HCT116 (cell line): Measurements from ENCODE around the gene VASH1. TPM values are rescaled to one million over a fixed set of nuclear protein-coding genes. Genes with fewer than 3 reads are reported as not detected.

Experiments used
- ATAC-seq: fragments of 200-7000 bp; cut with Tn5 transposase; 2 replicates; pipeline ENCODE4 v1.9.1; 2020; ENCODE audit warnings: mild to moderate bottlenecking, moderate library complexity
- BruUV-seq: library from RNA; stranded (reverse); fragments of 400-500 nt; replicated peaks from 2 replicates; lab custom pipeline; 2021; lab: Mats Ljungman, UMichigan
- CTCF ChIA-PET: fragments of 300-600 bp; sonication (Branson Sonifier 250); formaldehyde crosslinking; loops from one replicate; lab custom pipeline; 2021; ENCODE audit warnings: antibody characterized with exemption; lab: Charles Lee
- POLR2A ChIA-PET: fragments of 300-600, 350-600 bp; sonication (Branson Sonifier 250); formaldehyde crosslinking; loops from one replicate; lab custom pipeline; 2021; ENCODE audit warnings: antibody characterized with exemption; lab: Charles Lee
- RAD21 ChIA-PET, 2 experiments: fragments of 300-600 bp; sonication (Branson Sonifier 250); formaldehyde crosslinking; loops; one replicate each; lab custom pipeline; 2023; ENCODE audit warnings: low total read pairs in 2 of 2; ENCODE audit not compliant: uncharacterized antibody in 2 of 2, unreplicated experiment in 2 of 2, low non-redundant PET in 1 of 2; lab: Charles Lee
- DNase-seq: peaks from one replicate; pipeline ENCODE4 v3.0.0-alpha.2; 2010; ENCODE audit warnings: low read depth, low spot score
- H2AFZ ChIP-seq: fragments of 200-600 bp; shearing (Covaris generic), sonication (generic); 2 replicates; pipeline ENCODE4 v1.6.1; 2017; ENCODE audit warnings: low read depth, mixed run types, mixed read lengths, antibody characterized with exemption, low read length; ENCODE audit not compliant: poor library complexity, severe bottlenecking
- H3K27ac ChIP-seq: 2 replicates; pipeline ENCODE4 v1.5.1; 2012; ENCODE audit warnings: low read depth, low read length
- H3K27me3 ChIP-seq: fragments of 200-600 bp; sonication (generic); 2 replicates; pipeline ENCODE4 v1.6.1; 2016; ENCODE audit warnings: mixed run types, low read length, mixed read lengths; ENCODE audit not compliant: insufficient read depth
- H3K36me3 ChIP-seq, 2 experiments: fragments of 200-500 bp in 1 of 2; fragments of 200-600 bp in 1 of 2; sonication (Bioruptor generic) in 1 of 2; sonication (generic) in 1 of 2; 2 replicates each; pipeline versions ENCODE4 v1.5.1 to v1.6.1; 2014 to 2016; ENCODE audit warnings: low read length in 2 of 2, inconsistent platforms in 1 of 2, mixed read lengths in 1 of 2, mixed run types in 1 of 2; ENCODE audit not compliant: insufficient read depth in 2 of 2, control insufficient read depth in 1 of 2
- H3K4me1 ChIP-seq, 2 experiments: fragments of 200-600 bp in 1 of 2; sonication (generic) in 1 of 2; 2 replicates each; pipeline versions ENCODE4 v1.5.1 to v1.6.1; 2012 to 2017; ENCODE audit warnings: low read length in 2 of 2, inconsistent platforms in 1 of 2, mild to moderate bottlenecking in 1 of 2, mixed read lengths in 1 of 2, mixed run types in 1 of 2, moderate library complexity in 1 of 2; ENCODE audit not compliant: insufficient read depth in 2 of 2, control insufficient read depth in 1 of 2
- H3K4me2 ChIP-seq: fragments of 200-600 bp; sonication (generic); 2 replicates; pipeline ENCODE4 v1.6.1; 2017; ENCODE audit warnings: mixed run types, low read length, mixed read lengths
- H3K4me3 ChIP-seq, 2 experiments: fragments of 200-600 bp in 1 of 2; sonication (generic) in 1 of 2; replicated peaks in 1 of 2; 2 replicates each; pipeline ENCODE4 v1.5.1; 2011 to 2016; ENCODE audit warnings: low read length in 2 of 2, control low read depth in 1 of 2, low read depth in 1 of 2, mild to moderate bottlenecking in 1 of 2, mixed read lengths in 1 of 2, mixed run types in 1 of 2
- H3K79me2 ChIP-seq: fragments of 200-600 bp; sonication (generic); 2 replicates; pipeline ENCODE4 v1.6.1; 2017; ENCODE audit warnings: mild to moderate bottlenecking, mixed run types, low read length, moderate library complexity, mixed read lengths; ENCODE audit not compliant: insufficient read depth
- H3K9ac ChIP-seq: fragments of 200-600 bp; sonication (generic); 2 replicates; pipeline ENCODE4 v1.6.1; 2016; ENCODE audit warnings: low read length, mixed read lengths
- H3K9me2 ChIP-seq: fragments of 200-600 bp; sonication (generic), shearing (Covaris generic); 2 replicates; pipeline ENCODE4 v1.6.1; 2017; ENCODE audit warnings: mixed run types, mild to moderate bottlenecking, moderate library complexity; ENCODE audit not compliant: insufficient read depth
- H3K9me3 ChIP-seq, 2 experiments: fragments of 200-500 bp in 1 of 2; fragments of 200-600 bp in 1 of 2; sonication (Bioruptor generic) in 1 of 2; sonication (generic) in 1 of 2; 2 replicates each; pipeline ENCODE4 v1.6.1; 2014 to 2017; ENCODE audit warnings: low read length in 2 of 2, mixed read lengths in 2 of 2, inconsistent platforms in 1 of 2, low read depth in 1 of 2, mild to moderate bottlenecking in 1 of 2, mixed run types in 1 of 2, moderate library complexity in 1 of 2; ENCODE audit not compliant: control insufficient read depth in 1 of 2, insufficient read depth in 1 of 2
- H4K20me1 ChIP-seq: fragments of 200-600 bp; sonication (generic), shearing (Covaris generic); 2 replicates; pipeline ENCODE4 v1.6.1; 2017; ENCODE audit warnings: mixed run types, mild to moderate bottlenecking, moderate library complexity; ENCODE audit not compliant: insufficient read depth
- CBX3 ChIP-seq: IDR thresholded peaks from 2 replicates; pipeline ENCODE4 v1.6.1; 2012; ENCODE audit warnings: low read depth
- CEBPB ChIP-seq: IDR thresholded peaks from 2 replicates; pipeline ENCODE4 v1.6.1; 2012; ENCODE audit warnings: low read depth
- CTCF ChIP-seq, 3 experiments: fragments of 200-600 bp in 1 of 3; sonication (generic) in 1 of 3; IDR thresholded peaks in 2 of 3; conservative IDR thresholded peaks in 1 of 3; 2 replicates each; pipeline ENCODE4 v1.5.1; 2012 to 2017; ENCODE audit warnings: low read depth in 2 of 3, low read length in 2 of 3, antibody characterized with exemption in 1 of 3, borderline replicate concordance in 1 of 3, control low read depth in 1 of 3, mild to moderate bottlenecking in 1 of 3, mixed read lengths in 1 of 3, mixed run types in 1 of 3, moderate library complexity in 1 of 3; ENCODE audit not compliant: insufficient read depth in 1 of 3
- EGR1 ChIP-seq: IDR thresholded peaks from 2 replicates; pipeline ENCODE4 v1.6.1; 2012; ENCODE audit warnings: low read depth
- ELF1 ChIP-seq: IDR thresholded peaks from 2 replicates; pipeline ENCODE4 v1.6.1; 2012; ENCODE audit warnings: low read depth, borderline replicate concordance
- EZH2phosphoT487 ChIP-seq: fragments of 200-600 bp; IDR thresholded peaks from 2 replicates; pipeline ENCODE4 v1.6.1; 2018; ENCODE audit warnings: antibody characterized with exemption, borderline replicate concordance
- FOSL1 ChIP-seq: IDR thresholded peaks from 2 replicates; pipeline ENCODE4 v1.6.1; 2012; ENCODE audit warnings: low read depth
- JUND ChIP-seq: IDR thresholded peaks from 2 replicates; pipeline ENCODE4 v1.6.1; 2012
- POLR2A ChIP-seq: IDR thresholded peaks from 2 replicates; pipeline ENCODE4 v1.7.0; 2011; ENCODE audit warnings: borderline replicate concordance; ENCODE audit not compliant: insufficient read depth, insufficient read length; ENCODE audit errors: extremely low read depth
- POLR2AphosphoS5 ChIP-seq: IDR thresholded peaks from 2 replicates; pipeline ENCODE4 v1.6.1; 2011; ENCODE audit warnings: mild to moderate bottlenecking, low read depth, low read length, moderate library complexity
- REST ChIP-seq: IDR thresholded peaks from 2 replicates; pipeline ENCODE4 v1.6.1; 2012; ENCODE audit warnings: low read depth
- SIN3A ChIP-seq: IDR thresholded peaks from 2 replicates; pipeline ENCODE4 v1.6.1; 2012; ENCODE audit warnings: low read depth
- SP1 ChIP-seq: IDR thresholded peaks from 2 replicates; pipeline ENCODE4 v1.6.1; 2012; ENCODE audit warnings: low read depth
- SRF ChIP-seq: IDR thresholded peaks from 2 replicates; pipeline ENCODE4 v1.6.1; 2012; ENCODE audit warnings: low read depth
- YY1 ChIP-seq: IDR thresholded peaks from 2 replicates; pipeline ENCODE4 v1.6.1; 2011; ENCODE audit warnings: low read length, low read depth, moderate library complexity, mild to moderate bottlenecking; ENCODE audit not compliant: insufficient replicate concordance; ENCODE audit errors: extremely low read depth
- ZFX ChIP-seq: fragments of 450-650 bp; IDR thresholded peaks from 2 replicates; pipeline ENCODE4 v1.6.1; 2017
- ZNF274 ChIP-seq: fragments of 200-500 bp; sonication (Bioruptor generic); IDR thresholded peaks from 2 replicates; pipeline ENCODE4 v1.6.1; 2014; ENCODE audit warnings: mild to moderate bottlenecking, low read depth, low read length, inconsistent platforms
- intact Hi-C: fragments of 100-400 bp; cut with micrococcal nuclease; formaldehyde crosslinking; loops from 2 replicates; pipeline ENCODE4 v1.10.0; 2022
- total RNA-seq: library from RNA; stranded (reverse); gene quantifications from one replicate; pipeline ENCODE4 v1.2.1, GENCODE V29; 2021; ENCODE audit not compliant: unreplicated experiment
- TF ChIP-seq, protein P1 (sequence below): IDR thresholded peaks from 2 replicates; pipeline ENCODE4 v1.6.1; 2012
- TF ChIP-seq, protein P2 (sequence below): IDR thresholded peaks from 2 replicates; pipeline ENCODE4 v1.6.1; 2011; ENCODE audit warnings: mild to moderate bottlenecking, low read length, moderate library complexity; ENCODE audit not compliant: insufficient replicate concordance; ENCODE audit errors: extremely low read depth

Gene VASH1
- total RNA-seq, 1 experiment from 2014 or later = 13.3 TPM

GRCh38 chr14:76755610-76756370, 5.5 kb upstream of the VASH1 start:
- Histone ChIP-seq H3K4me1 (no peaks in the 10 kb centered on the region), H3K9me2 (no peaks in the 10 kb centered on the region), H3K27ac (no peak overlapping the region), H3K79me2 (no peaks in the 10 kb centered on the region), H2AFZ (no peak overlapping the region), H3K36me3 (no peaks in the 10 kb centered on the region), H3K9me3 (no peaks in the 10 kb centered on the region), H3K27me3 (0 out of 2 replicates have a peak, but pooled peaks cover 7% of the 10 kb centered on the region), H4K20me1 (no peaks in the 10 kb centered on the region), H3K4me3 (no peak overlapping the region), H3K9ac (no peak overlapping the region), H3K4me2 (no peak overlapping the region)
- POLR2A ChIA-PET = no interaction called here
- no TSS peak for BruUV-seq
- CTCF ChIA-PET = no interaction called here
- RAD21 ChIA-PET = no interaction called here
- DNase-seq (no peak), ATAC-seq (no peak)
- TF ChIP-seq POLR2A (no peak), POLR2AphosphoS5 (no peak), EGR1 (no peak), SRF (no peak), JUND (no peak), CTCF (IDR thresholded peaks at IDR 0.05 in 2 of 3, conservative IDR thresholded peaks at IDR 0.05 in 1 of 3; ENCODE audit: borderline replicate concordance in 1 of 3, insufficient read depth in 1 of 3, low read depth in 2 of 3, low read length in 2 of 3) (no peak), CEBPB (no peak), EZH2phosphoT487 (no peak), FOSL1 (no peak), SIN3A (no peak), CBX3 (no peak), ELF1 (no peak), SP1 (no peak), REST (no peak), ZFX (no peak), ZNF274 (no peak), YY1 (no peak)
- TF ChIP-seq, protein P1, sequence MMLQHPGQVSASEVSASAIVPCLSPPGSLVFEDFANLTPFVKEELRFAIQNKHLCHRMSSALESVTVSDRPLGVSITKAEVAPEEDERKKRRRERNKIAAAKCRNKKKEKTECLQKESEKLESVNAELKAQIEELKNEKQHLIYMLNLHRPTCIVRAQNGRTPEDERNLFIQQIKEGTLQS = no peak
- TF ChIP-seq, protein P2, sequence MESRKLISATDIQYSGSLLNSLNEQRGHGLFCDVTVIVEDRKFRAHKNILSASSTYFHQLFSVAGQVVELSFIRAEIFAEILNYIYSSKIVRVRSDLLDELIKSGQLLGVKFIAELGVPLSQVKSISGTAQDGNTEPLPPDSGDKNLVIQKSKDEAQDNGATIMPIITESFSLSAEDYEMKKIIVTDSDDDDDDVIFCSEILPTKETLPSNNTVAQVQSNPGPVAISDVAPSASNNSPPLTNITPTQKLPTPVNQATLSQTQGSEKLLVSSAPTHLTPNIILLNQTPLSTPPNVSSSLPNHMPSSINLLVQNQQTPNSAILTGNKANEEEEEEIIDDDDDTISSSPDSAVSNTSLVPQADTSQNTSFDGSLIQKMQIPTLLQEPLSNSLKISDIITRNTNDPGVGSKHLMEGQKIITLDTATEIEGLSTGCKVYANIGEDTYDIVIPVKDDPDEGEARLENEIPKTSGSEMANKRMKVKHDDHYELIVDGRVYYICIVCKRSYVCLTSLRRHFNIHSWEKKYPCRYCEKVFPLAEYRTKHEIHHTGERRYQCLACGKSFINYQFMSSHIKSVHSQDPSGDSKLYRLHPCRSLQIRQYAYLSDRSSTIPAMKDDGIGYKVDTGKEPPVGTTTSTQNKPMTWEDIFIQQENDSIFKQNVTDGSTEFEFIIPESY = no peak
- intact Hi-C loops = no loop called here
